SK-N-SH (cell line): Measurements from ENCODE around the gene CABLES2. TPM values are rescaled to one million over a fixed set of nuclear protein-coding genes. Genes with fewer than 3 reads are reported as not detected.

Source experiments
- CTCF ChIA-PET: fragments of 300-600, 350-600 bp; formaldehyde crosslinking; extraction: SDS; loops from one replicate; lab custom pipeline; 2021; lab: Yijun Ruan, JAX
- POLR2A ChIA-PET: fragments of 350-600 bp; sonication (Branson Sonifier 250); formaldehyde crosslinking; extraction: SDS; loops from one replicate; lab custom pipeline; 2020; ENCODE audit warnings: antibody characterized with exemption, inconsistent platforms; lab: Yijun Ruan, JAX
- DNase-seq: peaks from one replicate; pipeline ENCODE4 v3.0.0; 2012
- H2AFZ ChIP-seq: fragments of 200-600 bp; sonication (generic); 2 replicates; pipeline ENCODE4 v1.8.1; 2016; ENCODE audit warnings: antibody characterized with exemption, mild to moderate bottlenecking, low read depth
- H3F3A ChIP-seq: fragments of 200-600 bp; sonication (generic); replicated peaks from 2 replicates; pipeline ENCODE3; 2016; ENCODE audit warnings: antibody characterized with exemption, mild to moderate bottlenecking; ENCODE audit not compliant: insufficient read depth
- H3K27ac ChIP-seq, 2 experiments: fragments of 200-500 bp in 1 of 2; fragments of 200-600 bp in 1 of 2; sonication (Bioruptor generic) in 1 of 2; sonication (generic), shearing (Covaris generic) in 1 of 2; 2 replicates each; pipeline versions ENCODE4 v1.5.1 to v1.6.1; 2014 to 2016; ENCODE audit warnings: low read depth in 2 of 2, inconsistent platforms in 1 of 2, low read length in 1 of 2, mild to moderate bottlenecking in 1 of 2, mixed read lengths in 1 of 2
- H3K27me3 ChIP-seq: fragments of 200-600 bp; sonication (generic), shearing (Covaris generic); 2 replicates; pipeline ENCODE4 v1.6.1; 2016; ENCODE audit warnings: mixed run types; ENCODE audit not compliant: insufficient read depth
- H3K36me3 ChIP-seq, 2 experiments: fragments of 200-500 bp in 1 of 2; fragments of 200-600 bp in 1 of 2; sonication (Bioruptor generic) in 1 of 2; sonication (generic) in 1 of 2; replicated peaks in 1 of 2; 2 replicates each; pipeline versions ENCODE3 to v1.5.1; 2014 to 2016; ENCODE audit warnings: low read length in 1 of 2, mild to moderate bottlenecking in 1 of 2; ENCODE audit not compliant: insufficient read depth in 2 of 2, control insufficient read depth in 1 of 2
- H3K4me1 ChIP-seq, 2 experiments: fragments of 200-500 bp in 1 of 2; fragments of 200-600 bp in 1 of 2; sonication (Bioruptor generic) in 1 of 2; sonication (generic), shearing (Covaris generic) in 1 of 2; 2 replicates each; pipeline versions ENCODE4 v1.5.1 to v1.6.1; 2014 to 2016; ENCODE audit warnings: low read depth in 1 of 2, low read length in 1 of 2, mixed run types in 1 of 2; ENCODE audit not compliant: insufficient read depth in 2 of 2, control insufficient read depth in 1 of 2
- H3K4me2 ChIP-seq: fragments of 200-600 bp; sonication (generic), shearing (Covaris generic); 2 replicates; pipeline ENCODE4 v1.6.1; 2017; ENCODE audit warnings: mixed run types
- H3K4me3 ChIP-seq, 2 experiments: fragments of 200-500 bp in 1 of 2; fragments of 200-600 bp in 1 of 2; sonication (Bioruptor generic) in 1 of 2; sonication (generic), shearing (Covaris generic) in 1 of 2; 2 replicates each; pipeline versions ENCODE4 v1.5.1 to v1.8.1; 2014 to 2016; ENCODE audit warnings: low read depth in 2 of 2, inconsistent platforms in 1 of 2, low read length in 1 of 2, mild to moderate bottlenecking in 1 of 2, mixed read lengths in 1 of 2, moderate library complexity in 1 of 2
- H3K79me2 ChIP-seq: fragments of 200-600 bp; sonication (generic); 2 replicates; pipeline ENCODE4 v1.8.1; 2017; ENCODE audit warnings: mild to moderate bottlenecking; ENCODE audit not compliant: insufficient read depth
- H3K9ac ChIP-seq: fragments of 200-600 bp; sonication (generic); 2 replicates; pipeline ENCODE4 v1.6.1; 2017; ENCODE audit warnings: mixed run types
- H3K9me2 ChIP-seq: fragments of 200-600 bp; sonication (generic); 2 replicates; pipeline ENCODE4 v1.6.1; 2017; ENCODE audit warnings: mixed run types
- H3K9me3 ChIP-seq: fragments of 200-600 bp; sonication (generic); 2 replicates; pipeline ENCODE4 v1.6.1; 2017; ENCODE audit warnings: mixed run types, mild to moderate bottlenecking, moderate library complexity
- H4K20me1 ChIP-seq: fragments of 200-600 bp; sonication (generic); 2 replicates; pipeline ENCODE4 v1.6.1; 2017; ENCODE audit warnings: mild to moderate bottlenecking, mixed run types; ENCODE audit not compliant: insufficient read depth
- EP300 ChIP-seq, 2 experiments: IDR thresholded peaks; 2 replicates each; pipeline versions ENCODE4 v1.4.0 to v1.6.1; 2012; ENCODE audit warnings: borderline replicate concordance in 1 of 2, low read depth in 1 of 2, low read length in 1 of 2
- FOSL2 ChIP-seq: IDR thresholded peaks from 2 replicates; pipeline ENCODE4 v1.4.0; 2012; ENCODE audit warnings: low read depth, mild to moderate bottlenecking, moderate library complexity, borderline replicate concordance
- FOXJ3 ChIP-seq: sonication (generic); formaldehyde crosslinking; IDR thresholded peaks from 2 replicates; pipeline ENCODE4 v1.5.1; 2020; ENCODE audit warnings: mild to moderate bottlenecking, missing genetic modification reagents
- GABPA ChIP-seq: IDR thresholded peaks from 2 replicates; pipeline ENCODE4 v1.4.0; 2012; ENCODE audit warnings: low read depth, mild to moderate bottlenecking
- GATA2 ChIP-seq: sonication (generic); formaldehyde crosslinking; IDR thresholded peaks from 2 replicates; pipeline ENCODE4 v1.5.0; 2020; ENCODE audit warnings: mild to moderate bottlenecking, missing genetic modification reagents
- JUND ChIP-seq: IDR thresholded peaks from 2 replicates; pipeline ENCODE4 v1.4.0; 2012
- NFIC ChIP-seq: IDR thresholded peaks from 2 replicates; pipeline ENCODE4 v1.4.0; 2012; ENCODE audit warnings: borderline replicate concordance
- NRF1 ChIP-seq: IDR thresholded peaks from 2 replicates; pipeline ENCODE4 v1.6.1; 2012; ENCODE audit warnings: low read depth, mild to moderate bottlenecking, low read length
- POLR2AphosphoS5 ChIP-seq: IDR thresholded peaks from 2 replicates; pipeline ENCODE4 v1.6.1; 2012; ENCODE audit warnings: low read depth, low read length
- RAD21 ChIP-seq: IDR thresholded peaks from 2 replicates; pipeline ENCODE4 v1.6.1; 2012; ENCODE audit warnings: mild to moderate bottlenecking, low read length
- REST ChIP-seq: IDR thresholded peaks from 2 replicates; pipeline ENCODE4 v1.6.1; 2012; ENCODE audit warnings: mild to moderate bottlenecking, low read depth, low read length, moderate library complexity
- RXRA ChIP-seq: IDR thresholded peaks from 2 replicates; pipeline ENCODE4 v1.4.0; 2012; ENCODE audit warnings: low read depth, mild to moderate bottlenecking, borderline replicate concordance
- SMC3 ChIP-seq: IDR thresholded peaks from 2 replicates; pipeline ENCODE4 v1.6.1; 2012; ENCODE audit warnings: low read depth, low read length, improper control_type of control experiment
- TAF1 ChIP-seq: IDR thresholded peaks from 2 replicates; pipeline ENCODE4 v1.6.1; 2012; ENCODE audit warnings: low read depth, mild to moderate bottlenecking, low read length, moderate library complexity, borderline replicate concordance
- TCF12 ChIP-seq: IDR thresholded peaks from 2 replicates; pipeline ENCODE4 v1.4.0; 2012
- TEAD4 ChIP-seq: IDR thresholded peaks from 2 replicates; pipeline ENCODE4 v1.4.0; 2012; ENCODE audit warnings: mild to moderate bottlenecking, borderline replicate concordance; ENCODE audit not compliant: insufficient read depth
- USF1 ChIP-seq: IDR thresholded peaks from 2 replicates; pipeline ENCODE4 v1.4.0; 2012; ENCODE audit warnings: low read depth, borderline replicate concordance
- USF2 ChIP-seq: fragments of 150-350 bp; IDR thresholded peaks from 2 replicates; pipeline ENCODE4 v1.6.1; 2017; ENCODE audit warnings: antibody characterized with exemption, low read length, low read depth, borderline replicate concordance
- YY1 ChIP-seq: IDR thresholded peaks from 2 replicates; pipeline ENCODE4 v1.4.0; 2012; ENCODE audit warnings: low read depth, mild to moderate bottlenecking
- WGBS: methylation state at CpG from one replicate; pipeline ENCODE4 v1.1.6; 2017; ENCODE audit warnings: low lambda C conversion rate; 5-methylcytosine and 5-hydroxymethylcytosine counted together
- polyA plus RNA-seq, 3 experiments: library from polyadenylated mRNA; depleted of rRNA; stranded (reverse); fragments of >200 nt; gene quantifications; 2 replicates each; pipeline ENCODE4 v1.2.3, GENCODE V29; 2012
- TF ChIP-seq, protein P1 (sequence below): IDR thresholded peaks from 2 replicates; pipeline ENCODE4 v1.4.0; 2012; ENCODE audit warnings: low read depth
- TF ChIP-seq, protein P2 (sequence below): fragments of 150-350 bp; IDR thresholded peaks from 2 replicates; pipeline ENCODE4 v1.6.1; 2016; ENCODE audit warnings: mild to moderate bottlenecking, low read depth, low read length

The CABLES2 gene
- polyA plus RNA-seq, 1 of the 3 experiments (the other 2 are of a cell fraction), result 4.8 TPM

DNA sequence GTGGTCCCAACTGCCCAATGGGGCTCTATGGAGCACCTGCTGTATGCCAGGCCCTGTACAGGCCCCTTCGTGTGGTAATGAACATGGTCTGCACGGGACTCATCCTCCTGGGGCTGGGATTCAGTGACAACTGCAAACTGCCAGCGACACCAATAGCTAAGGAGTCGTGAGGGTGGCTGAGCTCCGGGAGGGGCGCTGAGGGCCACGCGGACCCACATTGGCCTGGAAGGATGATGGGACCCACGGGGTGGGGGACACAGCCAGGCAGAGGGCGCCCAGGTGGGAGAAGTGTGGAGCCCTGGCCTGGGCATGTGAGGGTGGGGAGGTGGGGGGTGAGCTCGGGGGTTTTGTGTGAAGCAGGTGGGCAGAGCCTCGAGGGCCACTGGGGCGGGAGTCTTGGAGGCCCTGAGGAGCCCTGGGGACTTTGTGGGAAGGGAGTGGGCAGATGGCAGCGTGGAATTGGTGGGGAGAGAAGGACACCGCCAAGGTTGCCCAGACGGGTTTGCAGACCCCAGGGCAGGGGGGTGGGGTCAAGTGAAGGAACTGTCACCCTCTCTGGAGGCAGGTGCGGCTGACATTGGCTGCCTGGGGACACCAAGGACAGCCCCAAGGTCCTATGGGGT lies 46.2 kb upstream of the CABLES2 start:
- Histone ChIP-seq H3F3A (no peaks in the 10 kb centered on the region), H3K36me3 (no peaks in the 10 kb centered on the region), H3K27ac (no peak overlapping the region), H3K4me2 (no peak overlapping the region), H2AFZ (no peak overlapping the region), H3K27me3 (no peaks in the 10 kb centered on the region), H3K4me1 (peaks cover 0 to 8% of the 10 kb centered on the region in 2 experiments; a peak in 1 of 4 replicates), H3K9me2 (no peaks in the 10 kb centered on the region), H3K4me3 (no peak overlapping the region), H3K9me3 (no peaks in the 10 kb centered on the region), H4K20me1 (no peaks in the 10 kb centered on the region), H3K9ac (no peak overlapping the region), H3K79me2 (no peaks in the 10 kb centered on the region)
- TF ChIP-seq FOXJ3 (no peak), NRF1 (no peak), SMC3 (no peak), TAF1 (no peak), RXRA (no peak), USF1 (no peak), GATA2 (CRISPR knock-in tag) (no peak)
- WGBS, result 67% methylated on average over 17 of the region's 17 CpGs
- DNase-seq, result no peak
- POLR2A ChIA-PET, result no interaction called here
- CTCF ChIA-PET, result interaction anchor here (1.0 kb wide), 1 partner anchor 48 kb away, joined by 3 read pairs; no protein-coding TSS in a partner anchor

DNA sequence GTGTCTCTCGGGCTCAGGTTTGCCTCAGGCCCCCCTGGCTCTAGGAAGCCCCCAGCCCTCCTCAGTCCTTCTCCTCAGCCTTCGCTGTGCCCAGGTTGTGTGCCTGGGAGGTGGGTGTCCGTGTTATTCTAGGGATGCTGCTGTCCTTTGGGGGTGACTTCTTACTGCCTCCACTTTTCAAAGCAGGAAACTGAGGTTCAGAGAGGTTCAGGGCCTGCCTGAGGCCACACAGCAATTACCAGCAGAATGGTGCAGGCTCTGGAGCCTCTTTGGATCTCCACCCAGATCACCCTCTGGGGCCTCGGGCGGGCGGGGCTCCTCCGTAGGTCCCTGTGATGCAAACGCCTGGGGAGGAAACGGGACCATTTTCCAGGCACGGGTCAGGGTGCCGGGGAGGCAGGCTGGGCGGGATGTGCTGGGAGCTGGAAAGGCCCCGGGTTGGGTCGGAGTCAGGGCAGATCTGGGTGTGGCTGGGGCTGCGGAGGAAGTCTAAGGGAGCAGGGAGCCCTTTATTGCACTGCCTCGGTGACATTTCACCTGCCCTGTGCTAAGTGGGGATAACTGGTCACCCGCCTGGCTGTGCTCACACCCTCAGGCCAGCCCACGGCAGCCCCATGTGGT lies 45.5 kb upstream of the CABLES2 start:
- 73% methylated on average over 12 of the region's 18 CpGs for WGBS
- CTCF ChIA-PET, result no interaction called here
- no peak for TF ChIP-seq TCF12
- TF ChIP-seq TEAD4, result no peak
- no peak for TF ChIP-seq RXRA
- TF ChIP-seq, protein P1, sequence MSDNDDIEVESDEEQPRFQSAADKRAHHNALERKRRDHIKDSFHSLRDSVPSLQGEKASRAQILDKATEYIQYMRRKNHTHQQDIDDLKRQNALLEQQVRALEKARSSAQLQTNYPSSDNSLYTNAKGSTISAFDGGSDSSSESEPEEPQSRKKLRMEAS, result no peak
- no peak for TF ChIP-seq REST
- TF ChIP-seq JUND, result no peak
- TF ChIP-seq, protein P2, sequence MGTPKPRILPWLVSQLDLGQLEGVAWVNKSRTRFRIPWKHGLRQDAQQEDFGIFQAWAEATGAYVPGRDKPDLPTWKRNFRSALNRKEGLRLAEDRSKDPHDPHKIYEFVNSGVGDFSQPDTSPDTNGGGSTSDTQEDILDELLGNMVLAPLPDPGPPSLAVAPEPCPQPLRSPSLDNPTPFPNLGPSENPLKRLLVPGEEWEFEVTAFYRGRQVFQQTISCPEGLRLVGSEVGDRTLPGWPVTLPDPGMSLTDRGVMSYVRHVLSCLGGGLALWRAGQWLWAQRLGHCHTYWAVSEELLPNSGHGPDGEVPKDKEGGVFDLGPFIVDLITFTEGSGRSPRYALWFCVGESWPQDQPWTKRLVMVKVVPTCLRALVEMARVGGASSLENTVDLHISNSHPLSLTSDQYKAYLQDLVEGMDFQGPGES, result no peak
- TF ChIP-seq SMC3, result no peak
- no peak for TF ChIP-seq EP300 (IDR thresholded peaks at IDR 0.05; ENCODE audit: borderline replicate concordance in 1 of 2, low read depth in 1 of 2, low read length in 1 of 2)
- no peak for TF ChIP-seq YY1
- no peak for TF ChIP-seq USF2
- no peak for TF ChIP-seq RAD21
- TF ChIP-seq NFIC, result no peak
- no peak for TF ChIP-seq FOXJ3
- no peak for TF ChIP-seq GABPA
- no peak for TF ChIP-seq POLR2AphosphoS5
- TF ChIP-seq FOSL2, result no peak

More for the DNA sequence above, 45.5 kb upstream of the CABLES2 start:
- POLR2A ChIA-PET, result no interaction called here
- no peak for DNase-seq
- Histone ChIP-seq H3K4me1 (peaks cover 0 to 8% of the 10 kb centered on the region in 2 experiments; a peak in 1 of 4 replicates), H3K9me2 (no peaks in the 10 kb centered on the region), H3K36me3 (no peaks in the 10 kb centered on the region), H3K9me3 (no peaks in the 10 kb centered on the region), H3K9ac (no peak overlapping the region), H2AFZ (no peak overlapping the region), H3K27ac (no peak overlapping the region), H3K4me2 (no peak overlapping the region), H4K20me1 (no peaks in the 10 kb centered on the region), H3F3A (no peaks in the 10 kb centered on the region), H3K4me3 (no peak overlapping the region), H3K27me3 (no peaks in the 10 kb centered on the region), H3K79me2 (no peaks in the 10 kb centered on the region)
